Endodermal cell (in vitro differentiated cells): ENCODE data around the gene ZFR2. TPM values are rescaled to one million over a fixed set of nuclear protein-coding genes. Genes with fewer than 3 reads are reported as not detected.

Experiments
- DNase-seq: peaks from one replicate; pipeline ENCODE4 v3.0.0-alpha.2; 2017
- H3K27ac ChIP-seq: 2 replicates; pipeline ENCODE4 v1.5.1; 2013; ENCODE audit warnings: mild to moderate bottlenecking, low read depth, low read length, moderate library complexity
- H3K27me3 ChIP-seq: 2 replicates; pipeline ENCODE4 v1.6.1; 2013; ENCODE audit warnings: mild to moderate bottlenecking, low read length, moderate library complexity; ENCODE audit not compliant: insufficient read depth, control insufficient read depth, poor library complexity, severe bottlenecking
- H3K36me3 ChIP-seq: 2 replicates; pipeline ENCODE4 v1.7.0; 2013; ENCODE audit warnings: mild to moderate bottlenecking, low read length, moderate library complexity; ENCODE audit not compliant: control insufficient read depth, insufficient read depth
- H3K4me1 ChIP-seq: one replicate; pipeline ENCODE4 v1.7.0; 2013; ENCODE audit warnings: low read length; ENCODE audit not compliant: control insufficient read depth, insufficient read depth
- H3K4me3 ChIP-seq: 2 replicates; pipeline ENCODE4 v1.5.1; 2013; ENCODE audit warnings: mild to moderate bottlenecking, low read length, moderate library complexity
- H3K9ac ChIP-seq: 2 replicates; pipeline ENCODE4 v1.6.1; 2013; ENCODE audit warnings: mild to moderate bottlenecking, low read length, moderate library complexity; ENCODE audit not compliant: poor library complexity, severe bottlenecking; ENCODE audit errors: extremely low read depth
- H3K9me3 ChIP-seq: 2 replicates; pipeline ENCODE4 v1.6.1; 2013; ENCODE audit warnings: mild to moderate bottlenecking, low read length, moderate library complexity; ENCODE audit not compliant: control insufficient read depth
- H3K27ac Mint-ChIP-seq: 2 replicates; pipeline ENCODE4 v1.8.0; 2020; ENCODE audit warnings: mixed read lengths
- H3K27me3 Mint-ChIP-seq: 2 replicates; pipeline ENCODE4 v1.8.0; 2021; ENCODE audit warnings: mild to moderate bottlenecking, mixed read lengths; ENCODE audit not compliant: insufficient read depth
- H3K36me3 Mint-ChIP-seq: 2 replicates; pipeline ENCODE4 v1.8.0; 2020; ENCODE audit warnings: low read depth, mixed read lengths
- H3K4me1 Mint-ChIP-seq: 2 replicates; pipeline ENCODE4 v1.8.0; 2020; ENCODE audit warnings: mixed read lengths
- H3K4me3 Mint-ChIP-seq: 2 replicates; pipeline ENCODE4 v1.8.0; 2020; ENCODE audit warnings: mild to moderate bottlenecking, moderate library complexity, mixed read lengths
- H3K9me3 Mint-ChIP-seq: 2 replicates; pipeline ENCODE4 v1.8.0; 2020; ENCODE audit warnings: mild to moderate bottlenecking, mixed read lengths
- CTCF ChIP-seq: fragments of 200-600 bp; sonication (generic); conservative IDR thresholded peaks from 2 replicates; pipeline ENCODE4 v1.5.0; 2021; ENCODE audit warnings: antibody characterized with exemption, mild to moderate bottlenecking
- WGBS, 2 experiments: methylation state at CpG; one replicate each; pipeline versions ENCODE4 v1.1.5 to v1.1.7; 2013; ENCODE audit warnings: missing lambda C conversion rate in 2 of 2, mixed read lengths in 1 of 2; ENCODE audit not compliant: insufficient coverage in 1 of 2, insufficient read length in 1 of 2; 5-methylcytosine and 5-hydroxymethylcytosine counted together
- long read RNA-seq, 4 experiments: library from polyadenylated mRNA in 2 of 4; library from RNA in 1 of 4; library from capped mRNA in 1 of 4; stranded (forward) in 3 of 4; unstranded in 1 of 4; transcript quantifications; one replicate each; pipeline ENCODE4 v2.0.0, GENCODE V29; 2020 to 2021; ENCODE audit warnings: inconsistent platforms in 1 of 4
- polyA plus RNA-seq, 2 experiments: library from polyadenylated mRNA; stranded (reverse); fragments of 50-300 nt; gene quantifications; one replicate each; pipeline ENCODE4 v1.2.3, GENCODE V29; 2013
- total RNA-seq, 2 donors: library from RNA; stranded (reverse); fragmentation: NEBNext Ultra II Directional in 1 of 2; extraction: Animal tissue kit (Norgen Biotek cat#: 25700) in 1 of 2; gene quantifications; 2 replicates in 1 of 2; 3 replicates in 1 of 2; pipeline ENCODE4 v1.2.1, GENCODE V29; 2021

ZFR2 gene
- total RNA-seq: 10 to 100 TPM; 16.4 to 24.6 TPM
- polyA plus RNA-seq (2013, experiment 1 of 2): 13.9 TPM
- polyA plus RNA-seq (2013, experiment 2 of 2): 12.6 TPM
- long read RNA-seq, experiment 1, partial matches to known transcripts: 1 of 12 reads
- long read RNA-seq, experiment 1, other reads (novel, unspliced or antisense): 3 of 12 reads
- long read RNA-seq, experiment 2, transcript ZFR2-204 (3 exons, 1,019 nt): major isoform, 7 of 27 reads
- long read RNA-seq, experiment 2, transcript ZFR2-203 (2 exons, 870 nt): major isoform, 7 of 27 reads
- long read RNA-seq, experiment 2, partial matches to known transcripts: 1 of 27 reads
- long read RNA-seq, experiment 2, other reads (novel, unspliced or antisense): 12 of 27 reads
- long read RNA-seq, experiment 3, transcript ZFR2-204 (3 exons, 1,019 nt): major isoform, 10 of 21 reads
- long read RNA-seq, experiment 3, partial matches to known transcripts: 0 of 21 reads
- long read RNA-seq, experiment 3, other reads (novel, unspliced or antisense): 11 of 21 reads
- long read RNA-seq, experiment 4, transcript ZFR2-204 (3 exons, 1,019 nt): major isoform, 6 of 13 reads
- long read RNA-seq, experiment 4, partial matches to known transcripts: 0 of 13 reads
- long read RNA-seq, experiment 4, other reads (novel, unspliced or antisense): 6 of 13 reads

DNA sequence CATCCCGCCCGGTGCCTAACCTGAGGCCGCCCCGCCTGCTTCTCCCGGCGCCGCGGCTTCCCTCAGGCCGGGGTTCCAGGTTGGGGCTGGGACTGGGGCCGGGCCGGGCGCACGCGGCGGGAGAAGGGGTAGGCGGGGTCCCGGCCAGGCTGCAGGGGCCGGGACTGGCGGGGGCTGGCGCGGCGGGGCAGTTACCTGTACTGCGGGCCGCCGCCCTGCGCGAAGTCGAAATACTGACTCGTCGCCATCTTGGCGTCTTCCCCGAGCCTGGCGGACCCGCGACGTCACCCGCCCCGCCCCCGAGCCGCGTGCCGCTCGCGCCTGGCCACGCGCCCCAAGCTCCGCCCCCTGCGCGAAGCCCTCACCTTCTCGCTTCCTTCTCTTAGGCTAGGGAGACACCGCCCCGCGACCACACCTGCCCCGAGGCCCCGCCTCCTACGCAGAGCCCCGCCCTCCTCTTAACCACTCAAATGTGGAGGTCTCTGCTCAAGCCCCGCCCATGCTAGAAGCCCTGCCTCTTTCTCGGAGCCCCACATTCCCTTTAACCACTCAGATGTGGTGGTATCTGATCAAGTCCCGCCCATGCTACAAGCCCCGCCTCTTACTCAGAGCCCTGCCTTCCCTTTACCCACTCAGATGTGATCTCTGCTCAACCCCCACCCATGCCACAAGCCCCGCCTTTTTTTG is at the start of gene ZFR2:
Gene ZFR2, minus strand, starts transcription at position 269 of the 687 bp plus-strand sequence. Its CDS starts 21 bp downstream, at position 248.
- Mint-ChIP-seq H3K9me3 (peaks cover 8% of the 10 kb centered on the region), H3K27ac (peak within 1 kb of the TSS; percentile 39), H3K27me3 (peaks cover 38% of the 10 kb centered on the region), H3K36me3 (peaks cover 6% of the 10 kb centered on the region), H3K4me3 (peak within 1 kb of the TSS; percentile 65), H3K4me1 (peaks cover 12% of the 10 kb centered on the region)
- Histone ChIP-seq H3K27me3 (peaks cover 29% of the 10 kb centered on the region), H3K4me1 (no peaks in the 10 kb centered on the region), H3K9me3 (peaks cover 7% of the 10 kb centered on the region), H3K36me3 (no peaks in the 10 kb centered on the region), H3K27ac (no peak within 1 kb of the TSS), H3K4me3 (peak within 1 kb of the TSS; percentile 80), H3K9ac (peak within 1 kb of the TSS; percentile 59)
- no peak for TF ChIP-seq CTCF
- DNase-seq: peak; percentile 94
- 8 to 63% methylated on average over 4 to 62 of the region's 62 CpGs for WGBS, 2 experiments

DNA sequence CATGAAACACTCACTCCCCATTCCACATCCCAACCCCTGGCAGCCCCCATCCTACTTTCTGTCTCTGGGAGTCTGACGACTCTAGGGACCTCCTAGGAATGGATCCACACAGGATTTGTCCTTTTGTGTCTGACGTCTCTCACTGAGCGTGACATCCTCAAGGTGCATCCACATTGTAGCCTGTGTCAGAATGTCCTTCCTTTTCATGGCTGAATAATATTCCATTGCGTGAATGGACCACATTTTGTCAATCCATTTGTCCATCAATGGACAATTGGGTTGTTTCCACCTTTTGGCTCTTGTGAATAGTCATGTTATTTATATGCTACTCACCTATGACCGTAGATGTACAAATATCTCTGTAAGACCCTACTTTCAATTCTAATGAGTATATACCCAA is 47.2 kb upstream of the ZFR2 start:
- peaks cover 10% of the 10 kb centered on the region for H3K36me3 Mint-ChIP-seq
- no peaks in the 10 kb centered on the region for H3K4me1 Mint-ChIP-seq
- WGBS, 2 experiments: 90 to 100% methylated on average over 4 to 5 of the region's 5 CpGs
- H3K27ac Mint-ChIP-seq: no peak overlapping the region
- Histone ChIP-seq H3K36me3 (no peaks in the 10 kb centered on the region), H3K9ac (no peak overlapping the region), H3K4me1 (no peaks in the 10 kb centered on the region), H3K9me3 (peaks cover 5% of the 10 kb centered on the region), H3K27me3 (no peaks in the 10 kb centered on the region), H3K4me3 (no peak overlapping the region), H3K27ac (no peak overlapping the region)
- DNase-seq: no peak
- H3K27me3 Mint-ChIP-seq: no peaks in the 10 kb centered on the region
- H3K4me3 Mint-ChIP-seq: no peak overlapping the region
- TF ChIP-seq CTCF: no peak
- peaks cover 9% of the 10 kb centered on the region for H3K9me3 Mint-ChIP-seq

- 91 to 93% methylated on average over 3 to 9 of the region's 9 CpGs for WGBS, 2 experiments
- H3K27ac ChIP-seq: no peak overlapping the region
- no peaks in the 10 kb centered on the region for H3K36me3 ChIP-seq
- H3K27ac Mint-ChIP-seq: no peak overlapping the region
- H3K9me3 Mint-ChIP-seq: peaks cover 19% of the 10 kb centered on the region
- peaks cover 11% of the 10 kb centered on the region for H3K9me3 ChIP-seq
- H3K4me1 ChIP-seq: no peaks in the 10 kb centered on the region
- TF ChIP-seq CTCF: no peak
- no peaks in the 10 kb centered on the region for H3K27me3 ChIP-seq
- DNase-seq: no peak
- H3K9ac ChIP-seq: no peak overlapping the region
- no peak overlapping the region for H3K4me3 Mint-ChIP-seq
- H3K36me3 Mint-ChIP-seq: peaks cover 10% of the 10 kb centered on the region
- H3K27me3 Mint-ChIP-seq: no peaks in the 10 kb centered on the region
- H3K4me3 ChIP-seq: no peak overlapping the region
- no peaks in the 10 kb centered on the region for H3K4me1 Mint-ChIP-seq
These were observed 45.4 kb upstream of the ZFR2 start for GRCh38 chr19:3914199-3914598.
